Heart left ventricle (tissue), 16 donors: Measurements from ENCODE around the gene CTNNA1. TPM values are rescaled to one million over a fixed set of nuclear protein-coding genes. Genes with fewer than 3 reads are reported as not detected.

Source experiments
- ATAC-seq, 4 donors: fragments of 200-7000 bp; cut with Tn5 transposase; one replicate each; pipeline ENCODE4 v1.9.1; 2020 to 2022; ENCODE audit warnings: moderate library complexity in 4 of 4, mild to moderate bottlenecking in 3 of 4, moderate number of reproducible peaks in 1 of 4
- DNase-seq, 5 donors: peaks; one replicate each; pipeline ENCODE4 v3.0.0-alpha.2; 2020
- H3K27ac ChIP-seq, 12 donors: fragments of 200-600 bp; sonication (generic) in 4 of 12; one replicate each; pipeline versions ENCODE4 v1.5.0 to v1.8.0; 2016 to 2022; ENCODE audit warnings: mild to moderate bottlenecking in 2 of 12
- H3K27me3 ChIP-seq, 9 donors: fragments of 200-600 bp; sonication (generic) in 2 of 9; one replicate each; pipeline versions ENCODE4 v1.5.1 to v1.8.0; 2016 to 2022; ENCODE audit warnings: mild to moderate bottlenecking in 3 of 9
- H3K36me3 ChIP-seq, 9 donors: fragments of 200-600 bp; sonication (generic) in 2 of 9; one replicate each; pipeline versions ENCODE4 v1.5.0 to v1.8.0; 2018 to 2022; ENCODE audit warnings: mild to moderate bottlenecking in 2 of 9
- H3K4me1 ChIP-seq, 12 donors: fragments of 200-600 bp; sonication (generic) in 4 of 12; one replicate each; pipeline versions ENCODE4 v1.5.0 to v1.8.0; 2016 to 2022; ENCODE audit warnings: mild to moderate bottlenecking in 3 of 12
- H3K4me3 ChIP-seq, 12 donors: fragments of 200-600 bp; sonication (generic) in 4 of 12; one replicate each; pipeline versions ENCODE4 v1.5.0 to v1.8.0; 2017 to 2022; ENCODE audit warnings: mild to moderate bottlenecking in 9 of 12, moderate library complexity in 4 of 12
- H3K9me3 ChIP-seq, 12 donors: fragments of 200-600 bp; sonication (generic) in 4 of 12; one replicate each; pipeline versions ENCODE4 v1.5.0 to v1.8.0; 2016 to 2022; ENCODE audit warnings: mild to moderate bottlenecking in 1 of 12
- POLR2A ChIP-seq, 2 donors: fragments of 450-650 bp; IDR thresholded peaks; one replicate each; pipeline ENCODE4 v1.6.1; 2017; ENCODE audit warnings: antibody characterized with exemption in 2 of 2, mild to moderate bottlenecking in 2 of 2, moderate library complexity in 2 of 2
- WGBS, 4 donors: extraction: QIAGEN DNeasy Blood & Tissue Kit in 2 of 4; methylation state at CpG; one replicate each; pipeline versions ENCODE4 v1.1.5 to v1.1.7; 2013 to 2018; 5-methylcytosine and 5-hydroxymethylcytosine counted together
- intact Hi-C, 10 donors: fragments of 100-400 bp; cut with DNase I; formaldehyde crosslinking; loops; one replicate each; pipeline versions ENCODE4 v1.11.1 to v1.14.2; 2022
- polyA plus RNA-seq, 2 donors: library from polyadenylated mRNA; stranded (reverse); fragments of 200-250 nt; gene quantifications; one replicate each; pipeline ENCODE4 v1.2.3, GENCODE V29; 2013
- total RNA-seq, 9 donors: library from RNA; depleted of rRNA in 2 of 9; stranded (reverse); fragments of >200 nt in 2 of 9; fragmentation: NEBNext Ultra II Directional in 3 of 9; extraction: Animal tissue kit (Norgen Biotek cat#: 25700) in 3 of 9; gene quantifications; one replicate each; pipeline versions ENCODE4 v1.1.0 to v1.2.4, GENCODE V29; 2016 to 2023
- TF ChIP-seq, protein P1 (sequence below), 12 donors: fragments of 200-600 bp; sonication (generic) in 4 of 12; IDR thresholded peaks; one replicate each; pipeline versions ENCODE4 v1.5.0 to v1.8.0; 2018 to 2022; ENCODE audit warnings: antibody characterized with exemption in 12 of 12, mild to moderate bottlenecking in 5 of 12
- donor health status: ischemic (EF 13 %, LVEDD 7.1; RV severe dilation, severe dysfunction).
- donor health status: healthy with polysubstance abuse.
- donor health status: DM: no; HTN: yes; CAD: no.
- donor health status: DM: no; HTN: no; CAD: no.
- donor health status: ischemic (EF 25% LVEDD 6.9; RV normal size, moderate dysfunction).
- donor health status: ischemic (EF 25% LVEDD 5.7; RV mildly dilated, moderate dysfunction).
- donor health status: healthy.
- donor health status: DM: yes; HTN: yes; CAD: no.
- donor health status: ischemic (EF 35%, LVEDD 5.7; RV mildly dilated, moderate dysfunction).
- donor health status: nonischemic (EF 11% LVEDD 7.7; RV severe dilation, severe dysfunction).
- donor health status: DM: yes; HTN: yes; CAD: no.
- donor health status: PGD.
- donor health status: ischemic (EF 29% LVEDD 5.4; RV normal size, mild dysfunction).
- donor health status: nonischemic (EF 23%, LVEDD 6.1; RV moderate dilation, normal function).

The CTNNA1 gene
- total and polyA plus RNA-seq, 11 donors = 140 to 460 (median 399) TPM

GRCh38 chr5:138898742-138899141, 145.5 kb downstream of the CTNNA1 start:
- Histone ChIP-seq H3K36me3 (peaks cover 0 to 61% (median 12%) of the 10 kb centered on the region in 9 donors), H3K4me1 (peaks cover 0 to 48% (median 19%) of the 10 kb centered on the region in 12 donors), H3K27ac (no peak overlapping the region), H3K9me3 (no peaks in the 10 kb centered on the region), H3K27me3 (no peaks in the 10 kb centered on the region), H3K4me3 (no peak overlapping the region)
- ATAC-seq (no peak), DNase-seq (no peak)
- 95 to 99% (median 98%) methylated on average over 2 of the region's 2 CpGs for WGBS, 4 donors
- intact Hi-C loops = no loop called here
- no peak for TF ChIP-seq POLR2A (IDR thresholded peaks at IDR 0.05)
- TF ChIP-seq, protein P1, sequence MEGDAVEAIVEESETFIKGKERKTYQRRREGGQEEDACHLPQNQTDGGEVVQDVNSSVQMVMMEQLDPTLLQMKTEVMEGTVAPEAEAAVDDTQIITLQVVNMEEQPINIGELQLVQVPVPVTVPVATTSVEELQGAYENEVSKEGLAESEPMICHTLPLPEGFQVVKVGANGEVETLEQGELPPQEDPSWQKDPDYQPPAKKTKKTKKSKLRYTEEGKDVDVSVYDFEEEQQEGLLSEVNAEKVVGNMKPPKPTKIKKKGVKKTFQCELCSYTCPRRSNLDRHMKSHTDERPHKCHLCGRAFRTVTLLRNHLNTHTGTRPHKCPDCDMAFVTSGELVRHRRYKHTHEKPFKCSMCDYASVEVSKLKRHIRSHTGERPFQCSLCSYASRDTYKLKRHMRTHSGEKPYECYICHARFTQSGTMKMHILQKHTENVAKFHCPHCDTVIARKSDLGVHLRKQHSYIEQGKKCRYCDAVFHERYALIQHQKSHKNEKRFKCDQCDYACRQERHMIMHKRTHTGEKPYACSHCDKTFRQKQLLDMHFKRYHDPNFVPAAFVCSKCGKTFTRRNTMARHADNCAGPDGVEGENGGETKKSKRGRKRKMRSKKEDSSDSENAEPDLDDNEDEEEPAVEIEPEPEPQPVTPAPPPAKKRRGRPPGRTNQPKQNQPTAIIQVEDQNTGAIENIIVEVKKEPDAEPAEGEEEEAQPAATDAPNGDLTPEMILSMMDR (IDR thresholded peaks at IDR 0.05) = no peak

GRCh38 chr5:138900281-138900965, 147.2 kb downstream of the CTNNA1 start:
- intact Hi-C loops = no loop called here
- H3K27me3 ChIP-seq = no peaks in the 10 kb centered on the region
- ATAC-seq (peak in 2 of 4 donors; percentile 45 to 72), DNase-seq (no peak)
- 52 to 67% (median 57%) methylated on average over 6 of the region's 6 CpGs for WGBS, 4 donors
- H3K4me3 ChIP-seq = no peak overlapping the region
- H3K4me1 ChIP-seq = peaks cover 0 to 52% (median 22%) of the 10 kb centered on the region in 12 donors
- H3K9me3 ChIP-seq = no peaks in the 10 kb centered on the region
- peaks cover 0 to 66% (median 28%) of the 10 kb centered on the region in 9 donors for H3K36me3 ChIP-seq
- H3K27ac ChIP-seq = peak overlapping the region in 10 of 12 donors; percentile 9 to 47 (median 32)
- TF ChIP-seq, protein P1 (IDR thresholded peaks at IDR 0.05) = no peak
- TF ChIP-seq POLR2A (IDR thresholded peaks at IDR 0.05) = no peak

DNA sequence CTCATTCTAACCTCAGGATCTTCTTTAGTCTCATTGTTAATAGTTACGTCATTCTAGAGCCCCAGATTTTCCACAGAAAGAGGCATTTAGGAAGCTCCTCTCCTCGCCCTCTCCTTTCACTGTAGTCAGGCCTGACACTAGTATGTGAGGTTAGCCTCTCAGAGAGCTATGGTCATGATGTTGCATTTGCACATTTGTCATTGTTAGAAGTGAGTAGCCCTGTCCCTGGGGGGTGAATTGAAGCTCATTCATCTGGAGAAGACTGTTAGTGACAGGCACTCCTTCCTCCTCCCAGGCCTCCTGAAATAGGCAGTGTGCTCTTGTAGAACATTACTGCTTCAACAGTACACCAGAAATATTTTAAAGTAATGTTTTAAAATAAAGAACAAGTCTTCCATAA, 148.5 kb downstream of the CTNNA1 start:
- no peak for TF ChIP-seq POLR2A (IDR thresholded peaks at IDR 0.05)
- TF ChIP-seq, protein P1 (IDR thresholded peaks at IDR 0.05) = no peak
- no peaks in the 10 kb centered on the region for H3K9me3 ChIP-seq
- H3K36me3 ChIP-seq = peaks cover 0 to 69% (median 40%) of the 10 kb centered on the region in 9 donors
- peaks cover 0 to 52% (median 22%) of the 10 kb centered on the region in 12 donors for H3K4me1 ChIP-seq
- DNase-seq (no peak), ATAC-seq (no peak)
- no peak overlapping the region for H3K4me3 ChIP-seq
- intact Hi-C loops = no loop called here
- WGBS, 4 donors = 83 to 96% (median 91%) methylated on average over 2 of the region's 2 CpGs
- no peaks in the 10 kb centered on the region for H3K27me3 ChIP-seq
- H3K27ac ChIP-seq = peak overlapping the region in 4 of 12 donors; percentile 9 to 47 (median 34)

GRCh38 chr5:138903130-138903775, 150.0 kb downstream of the CTNNA1 start:
- peak in 3 of 4 donors; percentile 70 to 74 (median 71) for ATAC-seq
- Histone ChIP-seq H3K4me3 (no peak overlapping the region), H3K27me3 (no peaks in the 10 kb centered on the region), H3K27ac (peak overlapping the region; percentile 23 to 70 (median 50)), H3K4me1 (peaks cover 0 to 46% (median 22%) of the 10 kb centered on the region in 12 donors), H3K9me3 (no peaks in the 10 kb centered on the region), H3K36me3 (peaks cover 0 to 72% (median 51%) of the 10 kb centered on the region in 9 donors)
- DNase-seq = no peak
- TF ChIP-seq POLR2A (IDR thresholded peaks at IDR 0.05) = no peak
- TF ChIP-seq, protein P1 (IDR thresholded peaks at IDR 0.05) = no peak
- WGBS, 4 donors = 46 to 55% (median 49%) methylated on average over 10 of the region's 10 CpGs
- intact Hi-C loops = no loop called here
